K562 (cell line): ENCODE results near the gene ACLY. TPM values are rescaled to one million over a fixed set of nuclear protein-coding genes. Genes with fewer than 3 reads are reported as not detected.

Experiments
- COPS2 ChIP-seq: fragments of 450-650 bp; conservative IDR thresholded peaks from 2 replicates; pipeline ENCODE4 v1.6.1; 2016; ENCODE audit warnings: mild to moderate bottlenecking, moderate library complexity
- HMGN3 ChIP-seq: IDR thresholded peaks from 2 replicates; pipeline ENCODE4 v1.6.1; 2011; ENCODE audit warnings: borderline replicate concordance, low read depth, mild to moderate bottlenecking, mixed read lengths, low read length; ENCODE audit not compliant: insufficient read length; ENCODE audit errors: extremely low read depth
- MAZ ChIP-seq, 2 experiments: fragments of 450-650 bp in 1 of 2; sonication (generic) in 1 of 2; formaldehyde crosslinking; IDR thresholded peaks in 1 of 2; conservative IDR thresholded peaks in 1 of 2; 2 replicates each; pipeline versions ENCODE4 v1.4.0 to v1.5.0; 2020; ENCODE audit warnings: mild to moderate bottlenecking in 1 of 2, missing genetic modification reagents in 1 of 2
- ZNF592 ChIP-seq: fragments of 450-650 bp; IDR thresholded peaks from 2 replicates; pipeline ENCODE4 v1.6.1; 2017; ENCODE audit warnings: antibody characterized with exemption, mild to moderate bottlenecking
- polyA plus RNA-seq, 8 experiments: library from polyadenylated mRNA; depleted of rRNA in 4 of 8; stranded (reverse) in 5 of 8; unstranded in 3 of 8; fragments of >200 nt; fragmentation: Nextera tagmentation in 2 of 8; fragmentation: Illumina TruSeq in 1 of 8; extraction: Ambion mirVana in 2 of 8; extraction: Trizol in 1 of 8; gene quantifications; 2 replicates each; pipeline versions ENCODE4 v1.2.1 to v1.2.3, GENCODE V29; 2011 to 2014; ENCODE audit warnings: inconsistent platforms in 1 of 8, missing spikeins in 1 of 8
- total RNA-seq, 7 experiments: library from RNA; depleted of rRNA in 6 of 7; stranded (reverse); fragments of >200 nt in 6 of 7; fragmentation: Illumina TruSeq in 2 of 7; extraction: Trizol in 2 of 7; gene quantifications; 2 replicates each; pipeline versions ENCODE4 v1.2.1 to v1.2.3, GENCODE V29; 2011 to 2021; ENCODE audit warnings: low replicate concordance in 1 of 7

Gene ACLY
- total and polyA plus RNA-seq, 9 of the 15 experiments (the other 6 are each of a cell fraction or from before 2014, with no cell fraction given), result 42.9 to 280 (median 125) TPM

DNA sequence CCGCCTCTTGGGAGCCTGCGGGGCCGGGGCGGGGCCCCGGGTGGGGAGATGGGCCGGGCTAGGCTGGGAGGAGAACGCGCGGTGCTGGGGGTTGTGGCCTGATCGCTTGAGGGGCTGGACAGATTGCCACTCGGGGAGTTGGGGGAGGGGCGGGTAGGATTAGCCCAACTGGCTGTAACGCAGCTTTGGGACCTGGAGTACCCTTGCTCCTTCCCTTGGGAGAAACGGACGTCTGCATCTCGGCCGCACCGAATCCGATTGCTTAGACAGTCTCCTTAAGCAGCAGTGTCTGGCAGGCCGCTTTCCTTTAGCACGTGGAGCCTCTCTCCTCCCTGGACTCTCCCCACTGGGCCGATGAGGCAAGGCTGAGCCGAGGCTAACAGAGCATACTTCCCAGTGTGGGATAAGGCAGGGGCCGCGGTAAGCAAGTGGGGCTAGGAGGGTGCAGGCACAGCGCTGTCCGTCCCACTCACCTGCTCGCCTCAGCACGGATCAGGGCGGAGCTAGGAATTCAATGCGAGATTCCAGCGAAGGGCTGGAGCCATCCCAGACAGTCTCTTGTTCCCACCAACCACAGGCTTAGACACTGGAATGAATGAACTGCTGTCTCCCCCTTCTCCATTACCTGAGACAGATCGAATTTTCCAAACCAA lies 540 bp upstream of the ACLY start (continued):
- TF ChIP-seq ZNF592 (peak; percentile 85), COPS2 (no peak), MAZ (CRISPR knock-in tag; conservative IDR thresholded peaks at IDR 0.05 in 1 of 2, IDR thresholded peaks at IDR 0.05 in 1 of 2) (peak in 1 of 2 experiments; percentile 68; a peak in 2 of 4 replicates), HMGN3 (peak; percentile 28)
